HS-5 (cell line): ENCODE measurements around the gene ZNHIT1.
"Not testable (repeated sequence)": the region's sequence is repeated elsewhere in the genome, so short reads cannot be mapped to it uniquely, and the experiment has no call there.

Experiments used
- DNase-seq: peaks from one replicate; pipeline ENCODE4 v3.0.0-alpha.2; 2012; ENCODE audit warnings: low read depth

ZNHIT1 gene

DNA sequence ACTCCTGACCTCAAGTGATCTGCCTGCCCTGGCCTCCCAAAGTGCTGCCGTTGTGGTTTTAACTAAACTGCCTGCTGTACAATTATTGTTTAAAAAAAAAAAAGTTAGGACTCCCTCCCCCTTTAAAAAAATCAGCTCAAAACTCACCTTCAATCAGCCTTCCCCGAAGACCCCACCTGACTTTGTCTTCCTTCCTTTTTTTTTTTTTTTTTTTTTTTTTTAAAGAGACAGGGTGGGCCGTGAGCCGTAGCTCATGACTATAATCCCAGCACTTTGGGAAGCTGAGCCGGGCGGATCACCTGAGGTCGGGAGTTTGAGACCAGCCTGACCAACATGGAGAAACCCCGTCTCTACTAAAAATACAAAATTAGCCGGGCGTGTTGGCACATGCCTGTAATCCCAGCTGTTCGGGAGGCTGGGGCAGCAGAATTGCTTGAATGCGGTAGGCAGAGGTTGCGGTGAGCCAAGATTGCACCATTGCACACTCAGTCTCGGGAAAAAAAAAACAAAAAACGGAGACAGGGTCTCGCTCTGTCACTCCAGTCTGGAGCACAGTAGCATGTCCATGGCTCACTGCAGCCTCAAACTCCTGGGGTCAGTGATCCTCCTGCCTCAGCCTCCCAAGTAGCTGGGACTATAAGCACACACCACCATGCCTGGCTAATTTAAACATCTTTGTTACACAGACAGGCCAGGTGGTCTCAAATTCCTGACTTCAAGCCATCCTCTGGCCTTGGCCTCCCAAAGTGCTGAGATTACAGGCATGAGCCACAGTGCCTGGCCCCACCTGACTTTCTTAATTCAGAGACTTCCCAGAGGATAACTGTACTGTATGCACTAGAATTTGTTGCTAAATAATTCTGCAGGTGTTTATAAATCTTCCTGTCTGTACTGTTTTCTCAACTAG is 23.7 kb downstream of the ZNHIT1 start:
- no peak for DNase-seq

DNA sequence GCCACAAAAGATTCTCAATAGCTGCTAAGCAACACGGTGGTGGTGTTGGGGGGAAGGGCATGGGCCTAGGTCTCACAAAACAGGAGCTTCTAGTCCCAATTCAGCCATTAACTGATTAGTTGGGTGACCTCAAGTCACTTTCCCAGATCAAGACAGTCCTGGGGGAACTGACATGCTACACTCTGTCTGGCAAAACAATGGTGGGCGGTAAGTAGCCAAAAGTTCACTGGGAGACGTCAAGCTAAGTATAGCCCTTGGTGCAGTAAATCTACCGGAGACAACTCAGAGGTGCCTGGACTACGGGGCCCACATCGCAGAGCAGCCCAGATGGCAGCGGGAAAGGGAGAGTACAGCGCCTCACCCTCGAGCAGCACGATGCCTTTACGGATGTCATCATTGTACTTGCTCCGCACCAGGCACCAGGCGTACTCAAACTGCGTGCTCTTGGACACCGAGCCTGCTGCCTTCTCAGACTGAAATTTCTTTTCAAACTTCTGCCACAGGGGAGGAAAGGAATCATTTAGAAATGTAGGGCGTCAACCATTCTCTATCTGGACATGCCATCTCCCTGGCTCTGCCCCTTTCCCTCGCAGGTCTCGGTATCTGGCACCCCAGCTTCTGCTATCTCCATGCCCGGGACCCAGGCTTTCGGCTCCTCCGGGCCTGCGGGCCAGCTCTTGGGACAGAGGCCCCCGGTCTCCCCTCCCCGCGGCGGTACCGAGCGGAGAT is 25.8 kb downstream of the ZNHIT1 start:
- no peak for DNase-seq

DNA sequence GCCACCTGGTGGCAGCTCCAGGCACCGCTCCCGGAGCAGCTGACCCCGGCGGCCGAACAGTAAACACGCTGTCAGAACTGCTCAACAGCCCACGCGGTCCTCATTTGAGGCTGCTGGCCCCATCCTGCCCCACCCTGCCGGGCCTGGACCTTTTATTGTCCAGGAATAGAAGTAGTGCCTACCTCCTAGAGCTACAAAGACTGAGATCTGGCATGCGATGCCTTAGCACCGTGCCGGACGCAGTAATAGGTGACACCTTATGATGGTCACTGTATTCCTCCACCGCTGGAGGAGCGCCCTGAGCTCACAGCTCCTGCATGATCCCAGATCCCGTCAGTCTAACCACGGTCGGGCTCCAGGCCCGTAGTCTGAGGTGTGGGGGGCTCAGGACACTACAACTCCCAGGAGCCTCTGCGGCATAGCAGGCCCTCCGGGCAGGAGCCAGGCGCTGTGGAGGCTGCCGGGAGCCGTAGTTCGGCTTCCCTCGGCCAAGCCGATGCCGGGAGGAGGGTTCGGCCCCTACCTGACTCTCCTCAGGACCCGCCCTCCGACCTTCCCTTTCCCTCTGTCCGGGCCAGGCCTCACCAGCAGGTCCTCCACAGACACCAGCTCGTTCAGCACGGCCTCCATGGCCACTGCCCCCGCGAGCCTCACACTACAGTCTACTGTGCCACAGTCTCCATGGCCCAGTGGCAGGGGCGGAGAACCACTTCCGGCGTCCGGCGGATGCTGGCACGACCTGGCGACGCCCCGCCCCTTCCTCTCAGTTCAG is 26.6 kb downstream of the ZNHIT1 start, which contains the start of gene FIS1:
FIS1 (minus strand) TSS at position 707 of the 772 bp plus-strand sequence; CDS start at position 630, 77 bp downstream.
- peak; percentile 56 for DNase-seq

DNA sequence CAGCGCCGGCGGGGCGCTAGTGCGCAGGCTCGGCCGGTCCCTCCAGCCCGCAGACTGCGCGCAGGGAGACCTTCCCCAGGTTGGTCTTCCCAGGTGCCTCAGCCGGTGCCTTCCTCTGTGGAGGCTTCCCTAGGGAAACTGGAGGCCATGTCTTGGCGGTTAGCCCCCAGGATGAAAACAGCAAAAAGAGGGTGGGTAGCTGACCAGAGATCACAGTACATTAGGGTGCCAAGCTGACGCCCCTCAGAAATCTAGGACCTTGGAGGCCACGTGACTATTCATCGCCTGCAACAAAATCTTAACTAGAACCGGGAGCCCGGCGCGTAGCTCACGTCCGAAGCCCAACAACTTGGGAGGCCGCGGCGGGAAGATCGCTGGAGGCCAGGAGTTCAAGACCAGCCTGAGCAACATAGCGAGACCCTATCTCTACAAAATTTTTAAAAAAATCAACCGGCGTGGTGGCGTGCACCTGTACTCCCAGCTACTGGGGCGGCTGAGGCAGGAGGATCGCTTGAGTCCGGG is 27.2 kb downstream of the ZNHIT1 start:
- no peak for DNase-seq

DNA sequence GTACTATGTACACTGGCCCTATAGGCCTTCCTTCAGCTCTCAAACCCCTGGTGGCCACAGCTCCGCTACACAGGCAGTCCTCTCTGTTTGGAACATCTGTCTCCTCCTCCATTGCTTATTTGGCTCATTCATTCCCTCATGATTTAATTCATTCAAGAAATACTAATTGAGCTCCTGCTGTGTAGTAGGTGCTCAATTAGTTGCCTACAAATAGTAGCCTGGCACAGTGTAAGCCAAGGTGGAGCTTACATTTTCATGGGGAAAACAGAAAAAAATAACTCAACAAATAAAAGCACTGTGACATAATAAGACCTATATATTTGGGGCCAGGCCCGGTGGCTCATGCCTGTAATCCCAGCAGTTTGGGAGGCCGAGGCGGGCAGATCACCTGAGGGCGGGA is 30.3 kb downstream of the ZNHIT1 start:
- DNase-seq: no peak

DNA sequence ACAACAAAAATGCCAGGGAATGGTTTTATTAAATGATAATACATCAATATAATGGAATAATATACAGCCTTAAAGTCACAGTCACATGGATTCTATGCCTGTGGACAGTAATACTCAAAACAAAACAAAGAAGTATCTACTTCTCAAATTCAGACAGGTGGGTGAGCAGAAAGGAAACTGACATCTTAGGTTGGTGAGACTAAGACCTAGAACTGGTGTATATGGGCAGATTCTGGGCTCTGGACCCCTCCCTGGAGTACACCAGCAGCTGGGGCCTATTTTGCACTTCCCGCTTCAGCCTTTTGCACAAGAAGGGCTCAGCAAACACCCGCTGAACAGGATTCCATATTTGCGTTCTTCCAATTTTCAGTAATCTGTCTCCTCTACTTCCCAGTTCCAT is 32.4 kb downstream of the ZNHIT1 start:
- DNase-seq: no peak

DNA sequence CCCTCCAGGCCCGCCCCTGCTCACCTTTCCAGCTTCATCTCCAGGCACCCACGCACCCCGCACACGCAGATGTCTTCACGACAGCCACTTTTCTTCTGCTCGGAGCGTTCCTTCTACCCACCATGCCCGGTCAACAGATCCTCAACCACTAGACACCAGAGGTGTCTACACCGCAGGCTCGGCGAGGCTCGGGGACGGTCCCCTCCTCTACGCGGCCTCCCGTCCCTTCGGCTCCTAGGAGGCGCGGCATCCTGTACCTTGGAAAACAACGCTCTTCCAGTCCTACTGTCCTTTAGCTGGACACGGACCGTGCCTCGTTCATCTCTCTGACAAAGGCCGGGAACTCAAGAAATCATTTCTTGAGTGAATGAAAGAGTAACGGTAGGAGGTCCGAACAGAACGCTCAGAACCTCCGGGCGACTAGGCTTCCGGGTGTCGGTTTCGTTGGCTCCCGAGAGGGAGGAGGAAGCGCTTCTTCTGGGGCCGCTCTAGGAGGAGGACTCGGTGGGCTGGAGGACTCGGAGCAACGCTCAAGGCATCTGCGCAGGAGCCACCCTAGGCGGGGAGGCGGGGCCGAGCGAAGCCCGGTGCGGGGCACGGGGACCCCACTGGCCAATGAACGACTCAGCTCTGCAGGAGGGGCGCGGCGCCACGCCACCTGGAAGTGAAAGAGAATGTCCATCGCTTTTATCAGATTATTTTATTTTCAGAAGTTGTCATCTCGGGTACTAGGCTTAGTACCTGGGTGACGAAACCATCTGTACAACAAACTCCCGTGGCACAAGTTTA is 34.1 kb downstream of the ZNHIT1 start:
- peak; percentile 76 for DNase-seq

DNA sequence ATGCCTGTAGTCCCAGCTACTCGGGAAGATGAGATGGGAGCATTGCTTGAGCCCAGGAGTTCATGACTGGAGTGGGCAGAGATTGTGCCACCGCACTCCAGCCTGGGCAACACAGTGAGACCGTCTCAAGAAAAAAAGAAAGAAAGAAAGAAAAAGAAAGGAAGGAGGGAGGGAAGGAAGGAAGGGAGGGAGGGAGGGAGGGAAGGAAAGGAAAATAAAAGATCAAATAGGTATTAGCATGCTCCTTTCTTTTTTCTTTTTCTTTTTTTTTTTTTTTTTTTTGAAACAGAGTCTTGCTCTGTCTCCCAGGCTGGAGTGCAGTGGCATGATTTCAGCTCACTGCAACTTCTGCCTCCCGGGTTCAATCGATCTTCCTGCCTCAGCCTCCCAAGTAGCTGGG is 35.2 kb downstream of the ZNHIT1 start:
- DNase-seq: not testable (repeated sequence)

DNA sequence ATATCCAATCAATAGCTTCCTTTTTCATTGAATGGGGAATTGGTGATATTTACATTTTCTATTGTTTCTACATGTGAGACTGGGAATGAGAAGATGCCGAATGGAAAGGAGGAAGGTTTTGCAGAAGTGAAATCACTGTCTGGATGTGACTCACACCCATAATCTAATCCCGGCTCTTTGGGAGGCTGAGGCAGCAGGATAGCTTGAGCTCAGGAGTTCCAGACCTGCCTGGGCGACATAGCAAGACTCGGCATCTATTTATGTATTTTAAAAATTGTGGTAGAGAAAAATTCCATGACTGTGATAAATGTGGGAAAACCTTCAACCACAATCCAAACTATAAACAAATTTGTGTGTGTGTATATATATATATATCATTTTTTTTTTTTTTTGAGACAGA is 37.8 kb downstream of the ZNHIT1 start:
- no peak for DNase-seq

DNA sequence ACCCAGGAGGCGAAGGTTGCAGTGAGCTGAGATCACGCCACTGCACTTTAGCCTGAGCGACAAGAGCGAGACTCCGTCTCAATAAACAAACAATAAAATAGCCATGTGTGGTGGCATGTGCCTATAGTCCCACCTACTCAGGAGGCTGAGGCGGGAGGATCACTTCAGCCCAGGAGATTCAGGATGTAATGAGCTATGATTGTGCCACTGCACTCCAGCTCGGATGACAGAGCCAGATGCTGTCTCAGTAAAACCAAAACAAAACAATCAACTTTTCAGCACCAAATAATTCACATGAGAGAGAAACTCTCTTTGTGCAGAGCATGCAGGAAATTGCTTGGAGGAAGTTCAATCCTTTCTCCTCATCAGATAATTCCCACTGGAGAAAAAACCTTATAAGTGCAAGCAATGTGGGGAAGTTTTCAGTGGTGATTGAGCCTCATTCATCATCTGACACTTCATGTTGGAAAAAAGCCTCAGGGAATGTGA is 40.3 kb downstream of the ZNHIT1 start:
- DNase-seq: no peak

DNA sequence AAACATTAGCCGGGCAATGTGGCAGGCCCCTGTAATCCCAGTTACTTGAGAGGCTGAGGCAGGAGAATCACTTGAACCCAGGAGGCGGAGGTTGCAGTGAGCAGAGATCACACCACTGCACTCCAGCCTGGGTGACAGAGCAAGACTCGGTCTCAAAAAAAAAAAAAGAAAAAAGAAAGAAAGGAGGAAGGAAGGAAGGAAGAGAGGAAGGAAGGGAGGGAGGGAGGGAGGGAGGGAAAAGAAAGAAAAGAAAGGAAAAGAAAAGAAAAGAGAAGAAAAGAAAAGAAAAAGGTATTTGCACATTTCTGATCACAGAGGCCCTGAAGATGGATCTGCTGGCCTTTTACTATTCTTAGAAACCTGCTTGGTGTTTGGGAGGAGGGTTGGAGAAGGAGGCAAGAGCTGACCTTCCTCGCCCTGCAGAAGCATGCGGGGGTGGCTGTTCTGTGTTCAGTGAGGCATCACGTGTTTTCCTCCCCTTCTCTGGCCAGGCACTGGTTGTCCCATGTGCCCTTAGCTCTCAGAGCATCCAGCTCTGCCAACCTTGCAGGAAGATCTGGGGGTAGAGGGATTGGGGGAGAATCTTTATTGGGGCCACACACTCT is 46.2 kb downstream of the ZNHIT1 start:
- not testable (repeated sequence) for DNase-seq

DNA sequence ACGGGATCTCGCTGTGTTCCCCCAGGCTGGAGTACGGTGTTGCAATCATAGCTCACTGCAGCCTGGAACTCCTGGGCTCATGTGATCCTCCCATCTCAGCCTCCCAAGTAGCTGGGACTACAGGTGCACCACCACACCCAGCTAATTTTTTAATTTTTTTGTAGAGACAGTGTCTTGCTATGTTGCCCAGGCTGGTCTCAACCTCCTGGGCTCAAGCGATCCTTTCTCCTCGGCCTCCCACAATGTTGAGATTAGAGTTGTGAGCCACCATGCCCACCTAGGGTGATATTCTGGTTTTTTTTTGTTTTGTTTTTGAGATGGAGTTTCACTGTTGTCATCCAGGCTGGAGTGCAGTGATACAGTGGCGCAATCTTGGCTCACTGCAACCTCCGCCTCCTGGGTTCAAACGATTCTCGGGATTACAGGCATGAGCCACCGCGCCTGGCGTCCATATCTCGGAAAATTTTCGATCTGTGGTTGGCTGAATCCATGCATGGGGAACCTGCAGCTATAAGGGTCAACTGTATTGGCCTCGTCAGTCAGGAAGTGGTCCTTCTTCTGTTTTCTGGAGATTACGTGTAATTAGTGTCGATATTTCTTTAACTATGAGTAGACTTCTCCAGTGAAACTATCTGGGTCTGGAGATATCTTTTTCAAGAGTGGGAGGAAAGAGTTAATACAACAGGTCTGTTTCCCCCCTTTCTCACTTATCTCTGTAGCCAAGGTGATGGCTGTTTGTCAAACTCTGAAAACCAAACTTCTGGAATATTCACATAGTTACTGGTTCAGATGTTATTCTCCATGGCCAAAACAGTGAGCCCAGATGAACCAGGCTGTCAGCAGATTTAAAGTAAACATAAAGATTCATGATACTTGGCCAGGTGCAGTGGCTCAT is 47.9 kb downstream of the ZNHIT1 start:
- DNase-seq: no peak

DNA sequence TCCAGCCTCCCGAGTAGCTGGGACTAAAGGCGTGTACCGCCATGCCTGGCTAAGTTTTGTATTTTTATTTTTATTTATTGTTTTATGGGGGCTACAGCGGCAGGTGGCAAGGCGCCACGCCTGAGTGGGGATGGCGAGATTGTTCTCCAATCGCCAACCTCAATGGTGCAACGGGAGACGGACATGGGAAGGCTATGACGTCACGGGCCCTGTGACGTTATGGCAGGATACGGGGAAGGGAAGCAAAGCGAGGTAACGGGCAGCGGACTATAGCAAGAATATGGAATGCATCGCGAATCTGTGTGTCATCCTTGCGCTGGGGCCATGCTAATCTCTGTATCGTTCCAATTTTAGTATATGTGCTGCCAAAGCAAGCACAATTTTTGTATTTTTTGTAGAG is 51.7 kb downstream of the ZNHIT1 start:
- no peak for DNase-seq

DNA sequence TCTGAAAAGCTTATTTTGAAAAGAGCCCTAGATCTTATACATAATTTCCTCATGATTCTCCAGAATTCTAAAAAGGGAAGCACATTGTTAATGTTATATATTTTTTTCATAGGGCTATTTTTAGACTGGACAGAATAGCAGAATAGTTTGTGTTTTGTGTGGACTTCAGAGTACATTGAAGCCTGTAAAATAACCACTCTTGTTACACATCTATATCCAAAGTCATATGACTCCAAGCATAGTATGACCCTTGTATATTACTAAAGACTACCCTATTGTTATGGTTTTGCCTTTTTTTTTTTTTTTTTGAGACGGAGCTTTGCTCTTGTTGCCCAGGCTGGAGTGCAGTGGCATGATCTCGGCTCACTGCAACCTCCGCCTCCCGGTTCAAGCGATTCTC is 53.1 kb downstream of the ZNHIT1 start:
- DNase-seq: no peak

DNA sequence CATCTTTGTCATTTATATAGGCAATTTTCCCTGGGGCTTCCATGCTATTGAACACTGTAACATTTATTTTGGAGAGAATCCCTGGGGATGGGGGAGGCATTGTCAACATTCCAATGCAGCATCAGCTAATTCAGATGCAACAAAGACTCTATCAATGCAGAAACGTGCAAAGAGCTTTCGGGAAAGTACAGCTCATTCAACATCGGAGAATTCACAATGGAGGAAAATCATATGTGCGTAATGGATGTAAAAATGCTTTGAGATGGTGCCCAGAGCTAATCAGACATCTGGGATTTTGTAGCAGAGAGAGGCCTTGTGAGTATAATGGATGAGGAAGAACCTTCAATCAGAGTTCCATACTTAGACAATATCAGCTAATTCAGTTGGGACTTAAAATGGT is 55.2 kb downstream of the ZNHIT1 start:
- no peak for DNase-seq
